Astrocyte (in vitro differentiated cells and primary cell): ENCODE results near the gene PLA2G2D.

ENCODE experiments used
- CTCF ChIP-seq: IDR thresholded peaks from 2 replicates; pipeline ENCODE4 v1.5.1; 2011; ENCODE audit warnings: low read depth, mild to moderate bottlenecking, inconsistent platforms, low read length, moderate library complexity; ENCODE audit not compliant: insufficient read depth
- EZH2 ChIP-seq: IDR thresholded peaks from 2 replicates; pipeline ENCODE4 v1.6.1; 2012; ENCODE audit warnings: mild to moderate bottlenecking, low read length, inconsistent platforms; ENCODE audit not compliant: insufficient read depth

DNA sequence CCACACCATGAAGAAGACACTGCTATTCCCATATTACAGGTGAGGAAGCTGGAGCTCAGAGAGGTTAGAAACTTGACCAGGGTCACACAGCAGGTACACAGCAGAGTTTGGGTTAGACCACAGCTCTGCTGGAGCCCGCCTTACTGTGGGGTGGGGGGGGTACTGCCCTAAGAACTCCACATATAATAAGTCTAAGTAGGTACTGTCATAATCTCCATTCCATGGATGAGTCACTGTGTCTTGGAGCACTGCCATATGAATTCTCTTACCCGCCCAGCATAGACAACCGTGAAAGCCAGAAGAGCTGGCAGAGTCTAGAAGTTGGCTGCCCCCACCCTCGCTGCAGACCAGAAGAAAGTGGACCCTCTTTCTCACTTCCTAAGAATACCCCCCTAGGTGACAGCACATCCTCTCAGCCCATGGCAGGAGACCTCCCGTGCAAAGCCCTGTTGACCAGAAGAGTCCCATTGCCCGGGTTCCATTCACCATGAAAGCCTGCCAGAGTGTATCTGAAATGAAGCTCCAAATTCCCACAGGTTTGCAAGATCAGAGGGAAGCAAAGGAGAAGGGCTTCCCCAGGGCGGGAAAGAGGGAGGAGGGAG is 5.2 kb upstream of the PLA2G2D start:
- no peak for TF ChIP-seq CTCF
- TF ChIP-seq EZH2: no peak
